HG02973 (cell line): ENCODE data around the gene ADGRL3.
"Not testable (repeated sequence)": the region's sequence is repeated elsewhere in the genome, so short reads cannot be mapped to it uniquely, and the experiment has no call there.

Experiments used
- ATAC-seq: cut with Tn5 transposase; IDR thresholded peaks from one replicate; pipeline ENCODE4 v1.9.1; 2021; ENCODE audit warnings: moderate library complexity; ENCODE audit not compliant: unreplicated experiment

The ADGRL3 gene

GRCh38 chr4:61924131-61924530, 724.0 kb downstream of the ADGRL3 start:
- no peak for ATAC-seq

DNA sequence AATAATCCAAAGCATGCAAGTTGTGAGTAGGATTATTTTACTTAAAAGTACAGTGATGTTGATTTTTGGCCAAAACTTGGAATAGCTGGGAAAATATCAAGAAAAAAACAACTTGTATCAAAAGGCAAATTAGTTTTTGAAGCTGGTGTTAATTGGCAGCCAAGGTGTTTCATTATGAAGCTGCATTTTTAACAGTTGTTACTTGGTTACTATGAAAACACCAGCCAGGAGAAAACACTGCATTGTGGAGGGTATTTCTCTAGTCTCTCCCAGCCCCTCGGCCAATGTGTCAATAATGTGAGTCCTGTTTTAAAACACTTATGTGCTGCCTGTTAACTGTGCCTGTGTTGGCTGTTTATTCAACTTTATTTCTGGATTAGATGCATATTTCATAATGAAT, 733.4 kb downstream of the ADGRL3 start:
- ATAC-seq: no peak

- ATAC-seq: no peak
These were observed 734.1 kb downstream of the ADGRL3 start for GRCh38 chr4:61934198-61934597.

GRCh38 chr4:61938250-61938846, 738.2 kb downstream of the ADGRL3 start:
- no peak for ATAC-seq

DNA sequence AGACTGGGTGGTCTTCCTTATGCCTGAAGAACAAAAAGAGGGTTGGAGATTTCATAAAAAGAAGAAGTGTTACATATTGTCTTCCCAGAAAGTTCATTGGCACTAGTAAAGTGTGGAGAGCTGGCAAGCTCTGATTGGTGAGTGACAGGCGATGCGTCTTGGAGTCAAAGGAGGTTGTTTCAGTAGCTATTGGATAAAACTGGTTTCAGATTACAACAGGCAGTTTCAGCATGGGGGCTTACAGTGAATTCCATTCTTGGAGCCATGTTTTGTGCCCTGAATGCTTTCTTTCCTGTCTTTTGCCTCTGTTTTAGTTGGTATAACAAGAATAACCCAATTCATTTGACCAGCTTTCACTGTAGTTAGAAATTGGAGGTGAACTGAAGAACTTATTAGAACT, 750.5 kb downstream of the ADGRL3 start:
- ATAC-seq: no peak

DNA sequence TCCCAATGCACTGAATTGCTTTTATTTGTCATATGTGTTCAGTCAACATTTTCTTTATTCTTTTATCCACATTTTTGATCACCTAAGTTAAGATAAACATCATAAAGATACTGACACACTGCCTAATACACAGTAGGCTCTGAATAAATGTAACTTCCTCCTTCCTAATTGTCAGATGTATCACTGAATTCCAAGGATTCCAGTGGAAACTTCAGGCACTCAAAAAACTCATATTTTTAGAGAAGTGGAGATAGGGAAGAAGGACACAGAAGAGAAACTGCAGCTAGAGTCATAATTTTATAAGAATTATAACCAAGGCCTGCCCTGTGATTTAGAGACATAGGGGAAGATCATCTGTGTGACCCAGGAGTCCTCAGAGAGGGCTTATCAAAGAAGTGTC, 753.3 kb downstream of the ADGRL3 start:
- no peak for ATAC-seq

GRCh38 chr4:61958591-61958990, 758.5 kb downstream of the ADGRL3 start:
- no peak for ATAC-seq

DNA sequence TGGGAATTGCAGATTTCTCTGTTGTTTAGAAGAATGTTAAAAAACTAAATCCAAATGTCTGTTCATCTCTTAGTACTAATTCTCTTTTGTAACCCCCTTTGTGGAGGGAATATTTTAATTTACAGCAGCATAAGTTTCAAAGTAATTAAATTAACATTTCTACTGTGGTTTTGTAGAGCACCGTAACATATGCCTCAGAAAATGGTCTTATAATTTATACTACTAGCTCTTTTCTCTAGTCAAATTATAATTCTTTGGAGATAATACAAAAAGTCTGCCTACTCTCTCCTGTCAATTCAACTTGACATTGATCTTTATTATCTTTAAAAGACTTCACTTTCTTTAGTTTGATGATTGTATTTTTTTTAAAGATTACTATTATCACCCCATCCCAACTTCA, 759.0 kb downstream of the ADGRL3 start:
- no peak for ATAC-seq

DNA sequence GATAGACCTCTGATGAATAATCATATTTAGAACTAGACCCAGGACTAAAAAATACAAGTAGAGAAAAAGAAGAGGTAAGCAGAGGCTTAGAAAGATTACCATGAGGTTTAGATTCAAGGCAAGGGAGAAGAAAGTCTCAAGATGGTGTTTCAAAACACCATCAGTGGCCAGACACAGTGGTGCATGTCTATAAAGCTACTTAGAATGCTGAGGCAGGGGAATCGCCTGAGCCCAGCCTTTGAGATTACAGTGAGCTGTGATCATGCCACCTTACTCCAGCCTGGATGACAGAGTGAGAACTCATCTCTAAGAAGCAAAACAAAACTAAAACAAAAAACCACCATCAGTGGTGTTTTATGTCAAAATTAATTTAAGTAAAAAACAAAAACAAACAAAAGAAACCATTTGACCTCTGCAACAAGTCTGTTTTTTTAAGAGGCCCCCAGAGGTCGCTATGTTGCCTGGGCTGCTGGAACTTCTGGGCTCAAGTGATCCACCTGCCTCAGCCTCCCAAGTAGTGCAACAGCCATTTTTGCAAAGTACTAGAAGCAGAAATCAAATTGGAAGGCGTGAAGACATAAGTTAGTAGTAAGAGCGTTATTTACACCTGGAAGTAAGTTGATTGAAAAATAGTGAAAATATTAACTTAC, 784.3 kb downstream of the ADGRL3 start:
- ATAC-seq: no peak

DNA sequence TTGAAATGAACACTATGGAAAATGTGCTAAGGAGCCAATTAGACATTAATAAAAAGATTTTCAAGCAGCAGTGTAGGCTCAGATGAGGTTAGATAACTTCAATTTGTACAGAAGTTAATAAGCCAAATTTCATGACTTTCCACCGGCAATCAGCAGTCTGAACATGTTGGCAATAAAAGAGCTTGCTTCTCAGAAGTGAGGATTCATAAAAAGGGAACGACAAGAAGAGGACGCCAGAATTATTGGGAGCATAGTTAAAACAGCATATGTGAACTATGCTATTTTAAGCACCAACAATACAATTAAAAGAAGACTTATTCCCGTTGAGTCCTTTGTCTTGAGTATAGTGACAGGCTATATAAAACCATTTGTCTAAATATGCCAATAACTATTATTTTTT, 785.3 kb downstream of the ADGRL3 start:
- ATAC-seq: no peak

DNA sequence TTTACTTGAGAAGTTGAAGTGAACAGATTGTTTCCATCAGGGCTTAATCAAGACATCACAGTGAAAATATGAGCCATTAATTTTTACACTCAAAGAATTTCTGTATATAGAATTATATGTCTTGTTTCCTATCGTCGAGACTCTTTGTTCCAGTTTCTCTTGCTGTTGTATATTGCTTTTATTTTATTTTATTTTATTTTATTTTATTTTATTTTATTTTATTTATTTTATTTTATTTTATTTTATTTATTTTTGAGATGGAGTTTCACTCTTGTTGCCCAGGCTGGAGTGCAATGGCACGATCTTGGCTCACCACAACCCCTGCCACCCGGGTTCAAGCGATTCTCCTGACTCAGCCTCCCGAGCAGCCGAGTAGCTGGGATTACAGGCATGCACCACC, 786.8 kb downstream of the ADGRL3 start:
- ATAC-seq: not testable (repeated sequence)

DNA sequence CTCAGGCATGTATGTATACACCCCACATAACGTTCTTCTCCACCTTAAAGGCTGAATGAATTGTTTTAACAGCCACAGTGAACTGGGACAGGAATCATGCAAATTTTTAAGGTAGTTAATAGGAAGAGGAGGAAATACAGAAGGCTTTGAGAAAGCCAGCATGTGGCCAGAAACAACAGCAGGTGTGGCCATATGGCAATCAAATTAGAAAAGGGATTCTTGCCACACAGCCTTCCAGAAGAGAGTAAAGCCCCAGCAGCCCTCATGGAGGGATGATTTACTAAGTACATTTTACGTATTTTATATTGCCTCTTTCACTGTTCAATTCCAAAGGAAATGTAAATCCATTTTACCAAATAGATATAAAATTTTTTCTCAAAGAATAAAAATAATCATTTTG, 792.2 kb downstream of the ADGRL3 start:
- no peak for ATAC-seq

GRCh38 chr4:61994036-61994435, 793.9 kb downstream of the ADGRL3 start:
- no peak for ATAC-seq

GRCh38 chr4:61995717-61996340, 795.7 kb downstream of the ADGRL3 start:
- ATAC-seq: no peak

GRCh38 chr4:61996943-61997342, 796.8 kb downstream of the ADGRL3 start:
- no peak for ATAC-seq

- ATAC-seq: no peak
These were observed 797.7 kb downstream of the ADGRL3 start for GRCh38 chr4:61997831-61998230.

- no peak for ATAC-seq
These were observed 803.6 kb downstream of the ADGRL3 start for GRCh38 chr4:62003695-62004094.

DNA sequence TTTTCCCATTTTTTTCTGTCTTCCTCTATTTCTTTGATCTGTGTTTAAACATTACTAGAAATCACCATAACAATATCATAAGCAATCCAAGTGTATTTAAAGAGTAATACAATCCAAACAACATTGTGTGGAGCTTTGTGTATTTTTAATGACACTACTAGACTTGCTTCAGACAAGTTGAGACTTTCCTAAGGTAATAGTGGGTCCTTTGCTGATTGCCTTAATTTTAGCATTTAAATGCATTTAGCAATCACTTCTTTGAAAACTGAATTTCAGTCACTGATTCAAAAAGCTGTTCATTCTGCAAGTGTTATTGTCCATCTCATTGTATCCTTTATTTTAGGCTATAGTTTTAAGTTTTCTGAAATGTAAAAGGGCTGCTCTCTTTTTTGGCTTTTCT, 804.8 kb downstream of the ADGRL3 start:
- ATAC-seq: no peak

GRCh38 chr4:62006108-62006507, 806.0 kb downstream of the ADGRL3 start:
- ATAC-seq: no peak

GRCh38 chr4:62015043-62015739, 815.1 kb downstream of the ADGRL3 start:
- no peak for ATAC-seq

GRCh38 chr4:62018537-62018936, 818.4 kb downstream of the ADGRL3 start:
- ATAC-seq: no peak

DNA sequence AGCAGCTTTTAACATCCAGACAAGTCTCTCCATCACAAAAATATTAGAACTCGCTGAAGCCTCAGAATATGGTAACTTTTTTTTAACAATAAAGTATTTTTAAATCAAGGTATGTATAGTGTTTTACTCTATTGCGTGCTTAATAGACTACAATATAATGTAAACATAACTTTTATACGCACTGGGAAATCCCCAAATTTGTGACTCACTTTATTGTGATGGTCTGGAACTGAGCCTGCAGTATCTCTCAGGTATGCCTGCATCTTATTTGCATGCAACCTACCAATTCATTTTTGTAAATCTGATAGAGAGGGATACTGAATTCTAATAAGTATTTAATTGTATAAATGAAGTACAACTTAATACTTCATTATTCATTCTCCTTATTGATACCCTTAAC, 823.5 kb downstream of the ADGRL3 start:
- no peak for ATAC-seq
